GM12875 (cell line): ENCODE measurements around the gene ATP8A2.

ENCODE experiments used
- H3K4me3 ChIP-seq: one replicate; pipeline ENCODE4 v1.5.1; 2011; ENCODE audit warnings: low read depth, low read length, control low read depth
- TF ChIP-seq, protein P1 (sequence below): IDR thresholded peaks from 2 replicates; pipeline ENCODE4 v1.5.1; 2011; ENCODE audit warnings: low read depth, mild to moderate bottlenecking, control low read depth, inconsistent platforms, low read length, moderate library complexity, borderline replicate concordance; ENCODE audit not compliant: insufficient read depth

The ATP8A2 gene

GRCh38 chr13:25762281-25762680 lies 390.5 kb downstream of the ATP8A2 start:
- TF ChIP-seq, protein P1, sequence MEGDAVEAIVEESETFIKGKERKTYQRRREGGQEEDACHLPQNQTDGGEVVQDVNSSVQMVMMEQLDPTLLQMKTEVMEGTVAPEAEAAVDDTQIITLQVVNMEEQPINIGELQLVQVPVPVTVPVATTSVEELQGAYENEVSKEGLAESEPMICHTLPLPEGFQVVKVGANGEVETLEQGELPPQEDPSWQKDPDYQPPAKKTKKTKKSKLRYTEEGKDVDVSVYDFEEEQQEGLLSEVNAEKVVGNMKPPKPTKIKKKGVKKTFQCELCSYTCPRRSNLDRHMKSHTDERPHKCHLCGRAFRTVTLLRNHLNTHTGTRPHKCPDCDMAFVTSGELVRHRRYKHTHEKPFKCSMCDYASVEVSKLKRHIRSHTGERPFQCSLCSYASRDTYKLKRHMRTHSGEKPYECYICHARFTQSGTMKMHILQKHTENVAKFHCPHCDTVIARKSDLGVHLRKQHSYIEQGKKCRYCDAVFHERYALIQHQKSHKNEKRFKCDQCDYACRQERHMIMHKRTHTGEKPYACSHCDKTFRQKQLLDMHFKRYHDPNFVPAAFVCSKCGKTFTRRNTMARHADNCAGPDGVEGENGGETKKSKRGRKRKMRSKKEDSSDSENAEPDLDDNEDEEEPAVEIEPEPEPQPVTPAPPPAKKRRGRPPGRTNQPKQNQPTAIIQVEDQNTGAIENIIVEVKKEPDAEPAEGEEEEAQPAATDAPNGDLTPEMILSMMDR = no peak
- H3K4me3 ChIP-seq = no peak overlapping the region

GRCh38 chr13:25762795-25763377 lies 391.1 kb downstream of the ATP8A2 start:
- H3K4me3 ChIP-seq = no peak overlapping the region
- TF ChIP-seq, protein P1 = no peak

DNA sequence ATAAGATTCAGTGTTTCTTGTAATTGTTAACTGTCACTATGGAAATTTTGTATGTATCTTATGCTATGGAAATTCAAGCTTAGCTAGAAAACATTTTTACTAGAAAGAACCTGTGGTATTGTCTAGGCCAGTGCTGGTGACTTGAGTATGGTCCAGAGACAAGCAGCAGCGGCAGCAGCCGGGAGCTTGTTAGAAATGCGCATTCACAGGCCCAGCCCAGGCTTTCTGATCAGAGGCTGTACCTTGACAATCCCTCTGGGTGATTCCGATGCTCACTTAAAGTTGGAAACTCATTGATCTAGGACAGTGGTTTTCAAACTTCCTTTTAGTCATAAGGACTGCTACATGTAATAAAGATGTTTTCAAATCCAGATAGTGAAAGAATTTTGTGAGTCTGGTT lies 392.6 kb downstream of the ATP8A2 start:
- TF ChIP-seq, protein P1 = no peak
- H3K4me3 ChIP-seq = no peak overlapping the region

DNA sequence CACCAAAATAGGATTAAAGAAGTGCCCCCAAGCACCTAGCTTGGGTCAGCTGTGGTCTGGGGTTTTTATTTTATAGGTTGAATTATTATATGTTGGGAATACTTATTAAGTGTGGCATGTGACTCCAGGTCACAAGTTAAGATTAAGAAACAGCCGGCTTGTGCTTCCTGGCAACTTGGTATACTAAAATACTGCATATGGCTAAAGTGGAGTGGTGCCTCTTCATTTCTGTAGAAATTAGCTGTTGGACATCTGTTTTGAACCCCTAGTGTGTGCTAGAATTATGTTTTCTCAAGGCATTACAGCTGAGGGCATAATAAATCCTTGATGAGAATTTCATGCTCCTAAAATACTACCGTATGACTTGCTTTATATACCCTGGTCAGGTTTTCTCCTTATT lies 393.5 kb downstream of the ATP8A2 start:
- TF ChIP-seq, protein P1 = no peak
- no peak overlapping the region for H3K4me3 ChIP-seq

GRCh38 chr13:25766576-25766975 lies 394.8 kb downstream of the ATP8A2 start:
- TF ChIP-seq, protein P1 = no peak
- no peak overlapping the region for H3K4me3 ChIP-seq

GRCh38 chr13:25766991-25767390 lies 395.2 kb downstream of the ATP8A2 start:
- TF ChIP-seq, protein P1 = no peak
- H3K4me3 ChIP-seq = no peak overlapping the region

GRCh38 chr13:25768376-25768775 lies 396.6 kb downstream of the ATP8A2 start:
- TF ChIP-seq, protein P1 = no peak
- no peak overlapping the region for H3K4me3 ChIP-seq
